NCI-H1092 (cell line): ENCODE data around the gene AASDH.

Experiments
- DNase-seq: peaks from one replicate; lab custom pipeline; 2025; lab: John Stamatoyannopoulos, UW

Gene AASDH

DNA sequence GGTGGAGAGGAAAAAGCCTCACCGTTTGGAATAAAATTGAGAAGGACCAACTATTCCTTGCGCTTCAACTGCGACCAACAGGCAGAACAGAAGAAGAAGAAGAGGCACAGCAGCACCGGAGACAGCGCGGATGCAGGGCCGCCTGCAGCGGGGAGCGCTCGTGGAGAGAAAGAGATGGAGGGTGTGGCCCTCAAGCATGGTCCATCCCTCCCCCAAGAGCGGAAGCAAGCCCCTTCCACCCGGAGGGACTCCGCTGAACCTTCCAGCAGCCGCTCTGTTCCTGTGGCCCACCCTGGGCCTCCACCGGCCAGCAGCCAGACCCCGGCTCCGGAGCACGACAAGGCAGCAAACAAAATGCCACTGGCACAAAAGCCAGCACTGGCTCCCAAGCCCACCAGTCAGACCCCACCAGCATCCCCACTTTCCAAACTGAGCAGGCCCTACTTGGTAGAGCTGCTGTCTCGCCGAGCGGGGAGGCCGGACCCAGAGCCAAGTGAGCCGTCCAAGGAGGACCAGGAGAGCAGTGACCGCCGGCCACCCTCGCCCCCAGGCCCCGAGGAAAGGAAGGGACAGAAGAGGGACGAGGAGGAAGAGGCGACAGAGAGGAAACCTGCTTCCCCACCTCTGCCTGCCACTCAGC is 71.2 kb downstream of the AASDH start:
- no peak for DNase-seq

GRCh38 chr4:56315543-56315942 is 71.7 kb downstream of the AASDH start:
- no peak for DNase-seq

DNA sequence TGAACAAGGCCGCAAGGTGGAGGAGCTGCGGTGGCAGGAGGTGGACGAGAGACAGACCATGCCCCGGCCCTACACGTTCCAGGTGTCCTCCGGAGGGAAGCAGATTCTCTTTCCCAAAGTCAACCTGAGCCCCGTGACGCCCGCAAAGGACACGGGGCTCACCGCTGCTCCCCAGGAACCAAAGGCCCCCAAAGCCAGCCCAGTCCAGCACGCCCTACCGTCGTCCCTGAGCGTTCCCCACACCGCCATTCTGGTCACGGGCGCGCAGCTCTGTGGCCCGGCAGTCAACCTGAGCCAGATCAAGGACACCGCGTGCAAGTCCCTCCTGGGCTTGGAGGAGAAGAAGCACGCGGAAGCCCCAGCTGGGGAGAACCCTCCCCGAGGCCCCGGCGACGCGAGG is 72.2 kb downstream of the AASDH start:
- no peak for DNase-seq

DNA sequence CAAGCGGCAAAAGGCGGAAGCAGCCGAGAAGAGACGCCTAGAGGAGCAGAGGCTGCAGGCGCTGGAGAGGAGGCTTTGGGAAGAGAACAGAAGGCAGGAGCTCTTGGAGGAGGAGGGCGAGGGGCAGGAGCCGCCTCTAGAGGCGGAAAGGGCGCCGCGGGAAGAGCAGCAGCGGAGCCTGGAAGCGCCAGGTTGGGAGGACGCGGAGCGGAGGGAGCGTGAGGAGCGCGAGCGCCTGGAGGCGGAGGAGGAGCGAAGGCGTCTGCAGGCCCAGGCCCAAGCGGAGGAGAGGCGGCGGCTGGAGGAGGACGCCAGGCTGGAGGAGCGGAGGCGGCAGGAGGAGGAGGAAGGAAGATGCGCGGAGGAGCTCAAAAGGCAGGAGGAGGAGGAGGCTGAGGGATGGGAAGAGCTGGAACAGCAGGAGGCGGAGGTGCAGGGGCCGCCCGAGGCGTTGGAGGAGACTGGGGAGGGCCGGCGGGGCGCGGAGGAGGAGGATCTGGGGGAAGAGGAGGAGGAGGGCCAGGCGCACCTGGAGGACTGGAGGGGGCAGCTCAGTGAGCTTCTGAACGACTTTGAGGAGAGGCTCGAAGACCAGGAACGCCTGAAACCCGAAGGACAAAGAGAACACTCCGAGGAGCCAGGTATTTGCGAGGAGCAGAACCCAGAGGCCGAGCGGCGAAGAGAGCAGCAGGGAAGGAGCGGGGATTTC is 72.9 kb downstream of the AASDH start:
- DNase-seq = no peak

DNA sequence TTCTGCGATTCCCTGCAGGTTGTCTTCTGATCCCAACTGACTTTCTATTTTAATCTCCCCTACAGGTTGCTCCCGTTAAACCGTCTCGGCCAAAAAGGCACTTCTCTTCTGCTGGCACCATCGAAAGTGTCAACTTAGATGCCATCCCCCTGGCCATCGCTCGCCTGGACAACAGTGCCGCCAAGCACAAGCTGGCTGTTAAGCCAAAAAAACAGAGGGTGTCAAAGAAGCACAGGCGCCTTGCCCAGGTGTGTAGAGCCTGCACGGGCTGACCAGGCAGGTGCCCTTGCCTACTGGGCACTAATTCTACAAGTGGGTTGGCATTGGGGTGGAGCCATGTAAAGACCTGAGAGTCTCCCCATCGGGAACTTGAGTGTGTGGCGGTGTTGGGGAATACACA is 74.2 kb downstream of the AASDH start:
- DNase-seq = no peak

GRCh38 chr4:56311299-56311975 is 75.9 kb downstream of the AASDH start:
- peak; percentile 2 for DNase-seq

GRCh38 chr4:56310401-56311125 is 76.7 kb downstream of the AASDH start:
- no peak for DNase-seq

GRCh38 chr4:56308384-56308783 is 78.9 kb downstream of the AASDH start:
- no peak for DNase-seq

GRCh38 chr4:56307423-56307822 is 79.9 kb downstream of the AASDH start:
- DNase-seq = no peak

- DNase-seq = no peak
Observed at GRCh38 chr4:56305390-56305789, 81.9 kb downstream of the AASDH start.

GRCh38 chr4:56303921-56304320 is 83.4 kb downstream of the AASDH start:
- DNase-seq = no peak

- no peak for DNase-seq
Observed at GRCh38 chr4:56302760-56303159, 84.5 kb downstream of the AASDH start.

GRCh38 chr4:56301997-56302496 is 85.2 kb downstream of the AASDH start:
- no peak for DNase-seq

DNA sequence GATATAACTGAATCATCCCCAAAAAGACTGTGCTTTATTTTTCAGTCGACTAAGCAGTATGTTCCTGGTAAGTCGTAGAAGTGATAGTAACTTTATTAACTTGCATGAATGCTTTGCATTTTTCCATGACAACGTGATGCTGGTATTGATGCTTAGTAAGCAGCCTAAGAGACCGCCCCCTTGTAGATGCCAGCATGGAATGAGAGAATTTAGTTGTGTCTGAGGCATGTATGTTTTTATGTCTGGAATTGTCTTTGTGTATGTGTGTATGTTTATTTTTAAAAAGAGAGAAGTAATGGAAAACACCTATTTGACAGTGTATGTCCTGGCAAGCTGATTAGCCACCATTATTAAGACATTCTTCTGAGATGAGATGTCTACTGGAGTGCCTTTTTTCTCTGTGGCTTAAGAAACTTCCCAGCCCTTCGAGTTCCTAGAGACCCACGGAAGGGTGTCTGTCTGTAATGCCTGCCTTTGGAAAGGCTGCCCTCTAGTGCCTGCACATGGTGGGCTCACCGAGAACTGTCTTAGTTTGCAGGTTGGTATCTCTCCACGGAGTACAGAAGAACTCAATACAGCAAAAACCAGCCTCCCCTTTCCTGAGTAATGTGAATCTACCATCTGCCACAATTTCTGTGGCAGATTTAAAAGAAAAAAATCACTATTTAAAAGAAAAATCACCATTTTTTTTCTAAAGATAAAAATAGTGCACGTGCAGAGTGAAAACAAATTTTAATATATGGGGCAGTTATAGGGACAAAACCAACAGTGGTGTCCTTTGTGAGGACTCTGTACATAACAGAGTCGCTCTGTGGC is 85.9 kb downstream of the AASDH start:
- DNase-seq = peak; percentile 58

GRCh38 chr4:56298236-56298635 is 89.1 kb downstream of the AASDH start:
- no peak for DNase-seq

- DNase-seq = no peak
Observed at GRCh38 chr4:56297776-56298175, 89.5 kb downstream of the AASDH start.

DNA sequence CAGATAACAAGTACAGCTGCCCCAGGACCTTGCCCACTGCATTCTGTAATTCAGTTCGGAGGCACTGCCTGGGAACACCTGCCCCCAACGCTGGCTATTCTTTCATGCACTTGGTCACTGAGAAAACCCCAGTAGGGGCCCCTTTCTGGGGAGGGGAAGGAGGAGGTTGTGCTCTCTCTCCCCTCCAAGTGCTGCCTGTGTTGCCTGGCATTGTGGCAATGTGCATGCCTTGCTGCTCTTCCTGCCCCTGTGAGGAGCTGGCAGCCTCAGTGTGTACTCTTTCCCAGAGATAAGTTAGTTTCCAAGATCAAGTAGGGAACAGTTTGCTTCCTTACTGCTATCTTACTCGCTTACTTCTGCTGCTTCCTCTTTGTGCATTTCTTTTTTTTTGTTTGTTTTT is 90.8 kb downstream of the AASDH start:
- no peak for DNase-seq

DNA sequence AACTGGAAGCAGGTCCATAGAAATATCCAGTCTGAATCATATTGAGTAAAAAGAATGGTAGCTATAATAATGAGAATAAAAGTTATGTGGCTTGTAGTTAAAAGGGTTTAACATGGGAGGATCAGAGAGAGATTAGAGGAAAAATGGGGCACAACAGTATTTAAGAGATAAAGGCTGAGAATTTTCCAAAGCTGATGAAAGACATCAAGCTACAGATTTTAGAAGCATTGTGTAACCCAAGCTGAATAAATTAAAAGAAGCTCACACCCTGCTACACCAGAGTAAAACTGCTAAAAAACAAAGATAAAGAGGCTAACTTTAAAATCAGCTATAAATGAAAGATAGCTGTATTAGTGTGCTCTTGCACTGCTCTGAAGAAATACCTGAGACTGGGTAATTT is 94.2 kb downstream of the AASDH start:
- no peak for DNase-seq

GRCh38 chr4:56289934-56290333 is 97.4 kb downstream of the AASDH start:
- DNase-seq = no peak

DNA sequence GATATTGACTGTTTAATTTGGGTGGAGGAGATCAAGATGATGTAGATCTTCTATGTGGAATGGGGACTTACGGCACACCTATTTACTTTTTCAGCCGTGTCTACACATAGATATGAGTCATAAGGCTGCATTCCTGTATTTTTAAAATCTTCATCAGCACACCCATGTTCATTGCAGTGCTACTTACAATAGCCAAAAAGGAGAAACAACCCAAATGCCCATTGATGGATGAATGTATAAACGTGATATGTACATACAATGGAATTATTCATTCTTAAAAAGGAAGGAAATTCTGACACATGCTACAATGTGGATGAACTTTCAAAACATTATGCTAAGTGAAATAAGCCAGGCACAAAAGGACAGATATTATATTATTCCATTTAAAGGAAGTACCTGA is 98.6 kb downstream of the AASDH start:
- DNase-seq = no peak
